Mucosa of descending colon (tissue), 3 donors: Measurements from ENCODE around the gene MUC5B. TPM values are rescaled to one million over a fixed set of nuclear protein-coding genes. Genes with fewer than 3 reads are reported as not detected.

Source experiments
- ATAC-seq: fragments of 200-7000 bp; cut with Tn5 transposase; one replicate; pipeline ENCODE4 v1.9.1; 2020; ENCODE audit warnings: mild to moderate bottlenecking, moderate library complexity
- DNase-seq, 3 donors: peaks; one replicate each; pipeline ENCODE4 v3.0.0-alpha.2; 2020
- H3K36me3 ChIP-seq: fragments of 200-600 bp; one replicate; pipeline ENCODE4 v1.8.0; 2021; ENCODE audit warnings: low read depth, mild to moderate bottlenecking
- H3K4me1 ChIP-seq: fragments of 200-600 bp; one replicate; pipeline ENCODE4 v1.8.0; 2021; ENCODE audit warnings: low read depth, mild to moderate bottlenecking
- H3K4me3 ChIP-seq: fragments of 200-600 bp; one replicate; pipeline ENCODE4 v1.8.0; 2021; ENCODE audit warnings: mild to moderate bottlenecking
- H3K9me3 ChIP-seq: fragments of 200-600 bp; one replicate; pipeline ENCODE4 v1.8.0; 2021; ENCODE audit warnings: mild to moderate bottlenecking
- intact Hi-C, 2 donors: fragments of 100-400 bp; cut with DNase I in 1 of 2; cut with micrococcal nuclease in 1 of 2; formaldehyde crosslinking; loops; one replicate each; pipeline versions ENCODE4 v1.11.0 to v1.11.1; 2022; cut with DNase I, micrococcal nuclease
- total RNA-seq, 3 donors: library from RNA; stranded (reverse); fragmentation: NEBNext Ultra II Directional in 2 of 3; extraction: Animal tissue kit (Norgen Biotek cat#: 25700) in 2 of 3; gene quantifications; one replicate each; pipeline versions ENCODE4 v1.2.1 to v1.2.4, GENCODE V29; 2021 to 2023
- TF ChIP-seq, protein P1 (sequence below): fragments of 200-600 bp; IDR thresholded peaks from one replicate; pipeline ENCODE4 v1.8.0; 2022; ENCODE audit warnings: antibody characterized with exemption, mild to moderate bottlenecking
- donor health status: DM: no; HTN: no; CAD: no; lungs with moderate emphysema.
- donor health status: DM: no; HTN: no; CAD: no.
- donor health status: DM: no; HTN: yes; CAD: no.

MUC5B gene
- total RNA-seq, 3 donors from 2014 or later, result 133 to 431 (median 135) TPM

DNA sequence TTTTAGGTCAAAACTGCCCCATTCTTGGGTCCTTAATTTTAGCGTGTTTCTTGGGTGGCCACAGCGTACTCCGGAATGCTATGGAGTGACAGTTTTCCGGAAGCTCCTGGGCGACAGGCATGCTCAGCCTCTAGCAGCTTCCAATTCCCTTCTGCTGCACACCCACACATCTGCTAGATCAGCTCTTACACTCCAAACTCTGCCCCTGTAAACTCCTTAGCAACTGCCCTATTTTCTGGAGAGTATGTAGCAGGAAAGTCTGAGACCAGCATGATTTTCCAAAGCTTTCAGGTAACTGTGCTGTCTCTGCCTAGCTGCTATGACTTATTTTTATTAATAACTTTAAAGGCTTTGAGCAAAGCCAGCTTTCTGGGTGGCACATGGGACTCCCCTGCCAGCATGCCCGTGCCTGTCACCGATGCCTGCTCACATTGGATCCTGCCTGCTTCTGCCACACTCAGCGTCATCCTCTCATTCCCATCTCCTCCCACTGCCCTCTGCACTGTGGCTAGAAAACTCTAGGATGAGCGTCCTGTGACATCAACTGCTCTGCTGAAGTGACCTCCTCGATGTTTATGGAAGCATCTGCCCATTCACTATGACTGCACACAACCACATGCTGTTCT is 69.3 kb downstream of the MUC5B start:
- TF ChIP-seq, protein P1, sequence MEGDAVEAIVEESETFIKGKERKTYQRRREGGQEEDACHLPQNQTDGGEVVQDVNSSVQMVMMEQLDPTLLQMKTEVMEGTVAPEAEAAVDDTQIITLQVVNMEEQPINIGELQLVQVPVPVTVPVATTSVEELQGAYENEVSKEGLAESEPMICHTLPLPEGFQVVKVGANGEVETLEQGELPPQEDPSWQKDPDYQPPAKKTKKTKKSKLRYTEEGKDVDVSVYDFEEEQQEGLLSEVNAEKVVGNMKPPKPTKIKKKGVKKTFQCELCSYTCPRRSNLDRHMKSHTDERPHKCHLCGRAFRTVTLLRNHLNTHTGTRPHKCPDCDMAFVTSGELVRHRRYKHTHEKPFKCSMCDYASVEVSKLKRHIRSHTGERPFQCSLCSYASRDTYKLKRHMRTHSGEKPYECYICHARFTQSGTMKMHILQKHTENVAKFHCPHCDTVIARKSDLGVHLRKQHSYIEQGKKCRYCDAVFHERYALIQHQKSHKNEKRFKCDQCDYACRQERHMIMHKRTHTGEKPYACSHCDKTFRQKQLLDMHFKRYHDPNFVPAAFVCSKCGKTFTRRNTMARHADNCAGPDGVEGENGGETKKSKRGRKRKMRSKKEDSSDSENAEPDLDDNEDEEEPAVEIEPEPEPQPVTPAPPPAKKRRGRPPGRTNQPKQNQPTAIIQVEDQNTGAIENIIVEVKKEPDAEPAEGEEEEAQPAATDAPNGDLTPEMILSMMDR, result no peak
- H3K4me3 ChIP-seq, result no peak overlapping the region
- intact Hi-C loops, result no loop called here
- no peaks in the 10 kb centered on the region for H3K4me1 ChIP-seq
- ATAC-seq (no peak), DNase-seq (peak in 1 of 3 donors; percentile 5)
- H3K36me3 ChIP-seq, result peaks cover 3% of the 10 kb centered on the region
- no peaks in the 10 kb centered on the region for H3K9me3 ChIP-seq

DNA sequence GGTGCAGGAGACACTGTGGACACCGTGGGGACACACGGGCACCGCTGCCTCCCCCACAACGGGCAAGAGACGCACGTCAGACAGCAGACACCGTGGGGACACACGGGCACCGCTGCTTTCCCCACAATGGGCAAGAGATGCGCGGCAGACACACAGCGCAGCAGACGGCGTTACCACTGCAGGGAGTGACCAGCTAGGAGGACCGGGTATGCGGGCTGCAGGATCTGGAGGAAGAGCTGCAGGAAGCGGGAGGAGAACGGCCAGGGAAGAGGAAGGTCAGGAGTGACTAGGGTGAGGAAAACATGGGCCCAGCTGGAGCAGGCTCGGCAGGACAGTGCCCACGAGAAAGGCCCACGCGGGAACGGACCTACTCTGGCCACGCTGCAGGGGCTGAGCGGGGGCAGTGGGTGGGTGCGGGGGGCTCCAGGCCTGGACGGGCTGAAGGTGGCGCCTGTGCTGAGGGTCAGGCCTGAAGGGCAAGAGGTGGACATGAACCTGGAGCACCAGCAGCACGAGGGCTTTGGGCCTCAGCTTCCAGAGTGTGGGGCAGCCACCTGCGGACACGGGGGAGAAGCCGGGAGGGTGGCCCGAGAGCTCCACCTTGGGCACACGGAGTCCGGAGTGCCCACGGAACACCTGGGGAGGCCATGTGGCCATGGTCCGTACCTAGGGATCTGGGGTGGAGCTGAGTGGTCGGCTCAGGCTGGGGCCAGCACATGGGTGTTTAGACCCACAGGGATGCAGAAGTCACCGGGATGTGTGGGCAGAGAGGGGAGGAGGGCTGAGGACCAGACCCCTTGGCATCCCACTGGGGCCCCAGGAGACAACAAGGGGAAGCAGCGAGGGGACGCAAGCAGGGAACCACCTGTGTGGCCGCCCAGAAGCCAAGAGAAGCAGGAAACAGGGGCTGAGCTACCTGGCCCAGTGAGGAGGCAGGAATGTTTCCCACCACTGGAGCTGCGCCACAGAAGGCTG is 70.1 kb downstream of the MUC5B start:
- intact Hi-C loops, result no loop called here
- TF ChIP-seq, protein P1, result no peak
- Histone ChIP-seq H3K9me3 (no peaks in the 10 kb centered on the region), H3K36me3 (peaks cover 3% of the 10 kb centered on the region), H3K4me3 (no peak overlapping the region), H3K4me1 (peaks cover 6% of the 10 kb centered on the region)
- peak in 1 of 3 donors; percentile 10 for DNase-seq
- no peak for ATAC-seq

DNA sequence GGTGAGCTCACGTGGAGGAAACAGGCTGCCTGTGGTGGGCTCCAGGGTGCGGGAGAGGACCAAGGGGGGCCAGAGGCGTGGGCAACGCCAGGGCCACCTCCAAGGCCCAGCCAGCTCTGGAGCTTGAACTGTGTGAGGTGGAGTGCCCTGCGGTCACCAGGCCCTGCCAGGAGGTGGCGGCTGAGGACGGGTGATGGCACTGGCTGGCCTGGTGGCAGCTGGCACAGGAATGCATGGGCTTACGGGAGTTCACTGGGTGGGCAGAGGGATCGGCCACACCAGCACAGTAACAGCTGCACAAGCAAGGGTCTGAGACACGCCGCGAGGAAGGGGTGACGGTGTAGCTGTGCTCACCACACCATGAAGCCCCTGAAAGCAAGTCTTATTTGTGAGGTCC is 70.8 kb downstream of the MUC5B start:
- intact Hi-C loops, result no loop called here

DNA sequence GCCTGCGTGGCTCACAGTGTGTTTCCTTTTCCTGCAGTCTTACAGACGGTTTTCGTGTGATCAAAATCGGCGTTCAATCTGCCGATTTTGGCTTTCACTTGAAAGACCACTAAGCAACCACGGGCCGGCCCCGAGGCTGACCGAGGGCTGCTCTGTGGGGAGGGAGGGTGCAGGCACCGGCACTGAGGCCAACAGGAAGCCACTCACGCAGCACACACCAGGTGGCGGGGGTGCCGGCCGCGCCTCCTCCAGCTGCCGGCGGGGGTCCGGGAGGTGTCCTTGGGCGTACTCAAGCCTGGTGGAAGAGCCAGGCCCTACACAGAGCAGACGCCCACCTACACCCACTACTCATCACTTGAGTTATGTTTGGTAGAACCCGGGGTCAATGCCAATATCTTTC is 72.2 kb downstream of the MUC5B start:
- peaks cover 24% of the 10 kb centered on the region for H3K4me1 ChIP-seq
- intact Hi-C loops, result no loop called here
- H3K36me3 ChIP-seq, result peaks cover under 1% of the 10 kb centered on the region

More for the DNA sequence above, 70.8 kb downstream of the MUC5B start:
- ATAC-seq (peak; percentile 67), DNase-seq (peak in 2 of 3 donors; percentile 61 to 63)
- peaks cover 13% of the 10 kb centered on the region for H3K4me1 ChIP-seq
- TF ChIP-seq, protein P1, result no peak
- H3K9me3 ChIP-seq, result no peaks in the 10 kb centered on the region
- peaks cover 3% of the 10 kb centered on the region for H3K36me3 ChIP-seq
- no peak overlapping the region for H3K4me3 ChIP-seq

DNA sequence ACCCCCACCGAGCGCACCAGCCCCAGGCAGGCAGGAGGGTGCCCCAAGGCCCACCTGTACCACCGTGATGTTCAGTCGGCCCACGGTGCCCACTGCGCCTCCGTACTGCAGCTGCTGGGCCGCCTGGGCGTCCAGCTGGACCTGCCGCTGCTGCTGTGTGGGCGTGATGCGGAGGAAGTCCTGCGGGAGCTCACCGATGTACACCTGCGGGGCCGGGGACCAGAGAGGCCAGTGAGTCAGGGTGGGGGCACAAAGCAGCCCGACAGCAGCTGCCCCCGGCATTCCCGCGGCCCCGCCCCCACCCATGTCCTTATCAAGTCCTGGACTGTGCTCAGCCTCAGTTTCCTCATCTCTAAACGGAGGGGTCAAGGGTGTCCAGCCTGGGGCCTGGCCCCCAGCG is 72.7 kb downstream of the MUC5B start:
- H3K36me3 ChIP-seq, result no peaks in the 10 kb centered on the region
- TF ChIP-seq, protein P1, result no peak
- no peak overlapping the region for H3K4me3 ChIP-seq
- H3K4me1 ChIP-seq, result peaks cover 24% of the 10 kb centered on the region
- H3K9me3 ChIP-seq, result no peaks in the 10 kb centered on the region
- ATAC-seq (no peak), DNase-seq (no peak)
- intact Hi-C loops, result no loop called here

More for the DNA sequence above, 72.2 kb downstream of the MUC5B start:
- Histone ChIP-seq H3K9me3 (no peaks in the 10 kb centered on the region), H3K4me3 (no peak overlapping the region)
- ATAC-seq (no peak), DNase-seq (no peak)
- TF ChIP-seq, protein P1, result no peak
